IMR-90 (cell line): ENCODE results near the gene DMRT2. TPM values are rescaled to one million over a fixed set of nuclear protein-coding genes. Genes with fewer than 3 reads are reported as not detected.

Experiments
- ATAC-seq: fragments of 200-7000 bp; cut with Tn5 transposase; 2 replicates; pipeline ENCODE4 v1.9.1; 2020; ENCODE audit warnings: low read depth, mild to moderate bottlenecking, moderate library complexity
- BruUV-seq: library from RNA; stranded (reverse); fragments of 400-500 nt; replicated peaks from 2 replicates; lab custom pipeline; 2021; lab: Mats Ljungman, UMichigan
- CTCF ChIA-PET: fragments of 300-600 bp; formaldehyde crosslinking; extraction: SDS; loops from one replicate; lab custom pipeline; 2021; ENCODE audit warnings: antibody characterized with exemption; lab: Yijun Ruan, JAX
- POLR2A ChIA-PET: fragments of 300-600 bp; sonication (Branson Sonifier 250); formaldehyde crosslinking; loops from one replicate; lab custom pipeline; 2022; ENCODE audit warnings: antibody characterized with exemption; ENCODE audit not compliant: unreplicated experiment; lab: Charles Lee
- DNase-seq: peaks from one replicate; pipeline ENCODE4 v3.0.0; 2013
- H2AFZ ChIP-seq: replicated peaks from 2 replicates; pipeline ENCODE3; 2013; ENCODE audit warnings: low read length, mild to moderate bottlenecking; ENCODE audit not compliant: poor library complexity
- H2AK5ac ChIP-seq: 2 replicates; pipeline ENCODE4 v1.6.1; 2013; ENCODE audit warnings: low read depth, low read length, inconsistent platforms
- H2AK9ac ChIP-seq: replicated peaks from 2 replicates; pipeline ENCODE3; 2013; ENCODE audit warnings: mild to moderate bottlenecking, low read depth, low read length, moderate library complexity; ENCODE audit not compliant: poor library complexity
- H2BK120ac ChIP-seq: 2 replicates; pipeline ENCODE4 v1.6.1; 2013; ENCODE audit warnings: low read depth, low read length, inconsistent platforms
- H2BK15ac ChIP-seq: 3 replicates; pipeline ENCODE4 v1.6.1; 2013; ENCODE audit warnings: low read depth, low read length, inconsistent platforms
- H2BK20ac ChIP-seq: 2 replicates; pipeline ENCODE4 v1.6.1; 2013; ENCODE audit warnings: low read depth, mild to moderate bottlenecking, inconsistent platforms, low read length, moderate library complexity
- H2BK5ac ChIP-seq: 2 replicates; pipeline ENCODE4 v1.6.1; 2013; ENCODE audit warnings: mild to moderate bottlenecking, low read depth, low read length, inconsistent platforms; ENCODE audit not compliant: poor library complexity, severe bottlenecking
- H3K14ac ChIP-seq: replicated peaks from 2 replicates; pipeline ENCODE4 v1.6.1; 2013; ENCODE audit warnings: low read depth, low read length, inconsistent platforms
- H3K18ac ChIP-seq: 2 replicates; pipeline ENCODE4 v1.6.1; 2013; ENCODE audit warnings: low read depth, low read length, control low read depth
- H3K23ac ChIP-seq: 2 replicates; pipeline ENCODE4 v1.6.1; 2013; ENCODE audit warnings: low read depth, low read length, inconsistent platforms
- H3K27ac ChIP-seq: 2 replicates; pipeline ENCODE4 v1.5.1; 2013; ENCODE audit warnings: mild to moderate bottlenecking, control low read depth, low read length; ENCODE audit not compliant: insufficient read depth
- H3K27me3 ChIP-seq: 2 replicates; pipeline ENCODE4 v1.6.1; 2013; ENCODE audit warnings: low read length; ENCODE audit not compliant: control insufficient read depth, insufficient read depth
- H3K36me3 ChIP-seq: 2 replicates; pipeline ENCODE4 v1.6.1; 2013; ENCODE audit warnings: low read length, mixed read lengths; ENCODE audit not compliant: control insufficient read depth, insufficient read depth
- H3K4ac ChIP-seq: 2 replicates; pipeline ENCODE4 v1.6.1; 2013; ENCODE audit warnings: low read depth, low read length, inconsistent platforms
- H3K4me1 ChIP-seq: 2 replicates; pipeline ENCODE4 v1.6.1; 2013; ENCODE audit warnings: low read length, mixed read lengths; ENCODE audit not compliant: control insufficient read depth, insufficient read depth
- H3K4me2 ChIP-seq: 2 replicates; pipeline ENCODE4 v1.6.1; 2013; ENCODE audit warnings: low read depth, mild to moderate bottlenecking, control low read depth, low read length, moderate library complexity
- H3K4me3 ChIP-seq: 2 replicates; pipeline ENCODE4 v1.5.1; 2013; ENCODE audit warnings: low read depth, mild to moderate bottlenecking, control low read depth, low read length, moderate library complexity; ENCODE audit not compliant: insufficient read depth
- H3K56ac ChIP-seq: 2 replicates; pipeline ENCODE4 v1.6.1; 2013; ENCODE audit warnings: low read length, inconsistent platforms; ENCODE audit not compliant: insufficient read depth; ENCODE audit errors: extremely low read depth
- H3K79me1 ChIP-seq, 2 experiments: 2 replicates each; pipeline ENCODE4 v1.6.1; 2013; ENCODE audit warnings: low read length in 2 of 2, inconsistent platforms in 1 of 2, low read depth in 1 of 2
- H3K9ac ChIP-seq: 2 replicates; pipeline ENCODE4 v1.6.1; 2013; ENCODE audit warnings: low read depth, low read length, control low read depth
- H3K9me1 ChIP-seq: 2 replicates; pipeline ENCODE4 v1.6.1; 2013; ENCODE audit warnings: low read length, inconsistent platforms; ENCODE audit not compliant: insufficient read depth
- H3K9me3 ChIP-seq: 2 replicates; pipeline ENCODE4 v1.6.1; 2013; ENCODE audit warnings: low read length; ENCODE audit not compliant: control insufficient read depth, insufficient read depth
- H4K20me1 ChIP-seq: 2 replicates; pipeline ENCODE4 v1.6.1; 2013; ENCODE audit warnings: low read length, inconsistent platforms; ENCODE audit not compliant: insufficient read depth
- H4K5ac ChIP-seq: 2 replicates; pipeline ENCODE4 v1.6.1; 2013; ENCODE audit warnings: mild to moderate bottlenecking, low read depth, low read length, control low read depth
- H4K8ac ChIP-seq, 2 experiments: 2 replicates each; pipeline ENCODE4 v1.6.1; 2013; ENCODE audit warnings: low read depth in 2 of 2, low read length in 2 of 2, control low read depth in 1 of 2, inconsistent platforms in 1 of 2
- H4K91ac ChIP-seq: 2 replicates; pipeline ENCODE4 v1.6.1; 2013; ENCODE audit warnings: low read depth, low read length, inconsistent platforms; ENCODE audit not compliant: insufficient read depth
- BHLHE40 ChIP-seq: fragments of 150-350 bp; IDR thresholded peaks from 2 replicates; pipeline ENCODE4 v1.6.1; 2016; ENCODE audit warnings: mild to moderate bottlenecking, low read depth, low read length
- CEBPB ChIP-seq: IDR thresholded peaks from 2 replicates; pipeline ENCODE4 v1.6.1; 2012; ENCODE audit warnings: low read depth, low read length, improper control_type of control experiment
- MAFK ChIP-seq: IDR thresholded peaks from 2 replicates; pipeline ENCODE4 v1.6.1; 2012; ENCODE audit warnings: low read depth, low read length, improper control_type of control experiment
- MAZ ChIP-seq: IDR thresholded peaks from 2 replicates; pipeline ENCODE4 v1.6.1; 2012; ENCODE audit warnings: low read depth, mild to moderate bottlenecking, low read length, improper control_type of control experiment, moderate library complexity, borderline replicate concordance
- MXI1 ChIP-seq: IDR thresholded peaks from 2 replicates; pipeline ENCODE4 v1.6.1; 2012; ENCODE audit warnings: low read depth, mild to moderate bottlenecking, low read length, moderate library complexity, borderline replicate concordance
- NFE2L2 ChIP-seq: fragments of 150-350 bp; IDR thresholded peaks from 2 replicates; pipeline ENCODE4 v1.6.1; 2016; ENCODE audit warnings: low read depth, mild to moderate bottlenecking, low read length
- POLR2A ChIP-seq: IDR thresholded peaks from 2 replicates; pipeline ENCODE4 v1.6.1; 2012; ENCODE audit warnings: mild to moderate bottlenecking, low read depth, low read length
- RFX5 ChIP-seq: IDR thresholded peaks from 2 replicates; pipeline ENCODE4 v1.8.0; 2012; ENCODE audit warnings: low read depth, mild to moderate bottlenecking, low read length, moderate library complexity
- SMC3 ChIP-seq: fragments of 150-350 bp; IDR thresholded peaks from 2 replicates; pipeline ENCODE4 v1.6.1; 2016; ENCODE audit warnings: low read depth, mild to moderate bottlenecking, antibody characterized with exemption, low read length, moderate library complexity
- WGBS, 2 experiments: methylation state at CpG; one replicate each; pipeline versions ENCODE4 v1.1.5 to v1.1.7; 2013; ENCODE audit warnings: missing lambda C conversion rate in 2 of 2; ENCODE audit not compliant: insufficient read length in 1 of 2; ENCODE audit errors: extremely low coverage in 2 of 2; 5-methylcytosine and 5-hydroxymethylcytosine counted together
- dilution Hi-C: fragments of 300-500 bp; cut with HindIII; formaldehyde crosslinking; loops from one replicate; pipeline ENCODE4 v1.14.3; 2018; ENCODE audit warnings: low sequenced_read_pairs; ENCODE audit not compliant: unreplicated experiment
- in situ Hi-C: fragments of 300-500 bp; cut with MboI; formaldehyde crosslinking; loops from 3 replicates; pipeline ENCODE4 v1.14.3; 2019; ENCODE audit warnings: low sequenced_read_pairs, inconsistent platforms, mixed read lengths
- intact Hi-C: fragments of 100-400 bp; cut with micrococcal nuclease; formaldehyde crosslinking; loops from 2 replicates; pipeline ENCODE4 v1.10.0; 2022
- polyA plus RNA-seq, 3 experiments: library from polyadenylated mRNA; depleted of rRNA; stranded (reverse); fragments of >200 nt; gene quantifications; 2 replicates each; pipeline ENCODE4 v1.2.3, GENCODE V29; 2012; ENCODE audit warnings: low replicate concordance in 1 of 3
- total RNA-seq: library from RNA; depleted of rRNA; stranded (reverse); fragments of >200 nt; gene quantifications from 2 replicates; pipeline ENCODE4 v1.2.3, GENCODE V29; 2012

Gene DMRT2
- total and polyA plus RNA-seq, 2 of the 4 experiments (the other 2 are of a cell fraction), result not detected

- H2AK5ac ChIP-seq, result no peak overlapping the region
- H3K56ac ChIP-seq, result no peak overlapping the region
- H2BK20ac ChIP-seq, result no peak overlapping the region
- no peak overlapping the region for H3K4me3 ChIP-seq
- H2AFZ ChIP-seq, result no peak overlapping the region
- no peaks in the 10 kb centered on the region for H3K79me1 ChIP-seq
- no peaks in the 10 kb centered on the region for H3K9me1 ChIP-seq
- H4K5ac ChIP-seq, result no peak overlapping the region
- no peaks in the 10 kb centered on the region for H4K20me1 ChIP-seq
- H3K23ac ChIP-seq, result no peak overlapping the region
- H3K14ac ChIP-seq, result no peak overlapping the region
- no CpG with 5 or more reads among the region's 7 CpGs for WGBS, 2 experiments
- no peak overlapping the region for H4K8ac ChIP-seq
- no peak overlapping the region for H2BK5ac ChIP-seq
- no peak overlapping the region for H2BK120ac ChIP-seq
- H3K18ac ChIP-seq, result no peak overlapping the region
- H4K91ac ChIP-seq, result no peak overlapping the region
- H2BK15ac ChIP-seq, result no peak overlapping the region
- intact Hi-C loops, result no loop called here
- no peaks in the 10 kb centered on the region for H3K4me1 ChIP-seq
- POLR2A ChIA-PET, result no interaction called here
- H3K9me3 ChIP-seq, result no peaks in the 10 kb centered on the region
- ATAC-seq (no peak), DNase-seq (no peak)
- no TSS peak for BruUV-seq
- H3K4me2 ChIP-seq, result no peak overlapping the region
- no peak for TF ChIP-seq MXI1
- no peak for TF ChIP-seq NFE2L2
- no peak for TF ChIP-seq MAFK
- TF ChIP-seq POLR2A, result no peak
- no peak for TF ChIP-seq SMC3
- TF ChIP-seq BHLHE40, result no peak
- TF ChIP-seq RFX5, result no peak
- no peak for TF ChIP-seq MAZ
- TF ChIP-seq CEBPB, result no peak
- in situ Hi-C loops, result no loop called here
- CTCF ChIA-PET, result no interaction called here
- no peak overlapping the region for H3K9ac ChIP-seq
- dilution Hi-C loops, result no loop called here
- H3K27ac ChIP-seq, result no peak overlapping the region
- H3K4ac ChIP-seq, result no peak overlapping the region
- H3K27me3 ChIP-seq, result no peaks in the 10 kb centered on the region
- no peak overlapping the region for H2AK9ac ChIP-seq
- no peaks in the 10 kb centered on the region for H3K36me3 ChIP-seq
Measured at GRCh38 chr9:1101846-1102641, 51.9 kb downstream of the DMRT2 start.
